ENCODE measurements around the gene MRPL33.
"Not testable (repeated sequence)": the region's sequence is repeated elsewhere in the genome, so short reads cannot be mapped to it uniquely, and the experiment has no call there.

Gene MRPL33

DNA sequence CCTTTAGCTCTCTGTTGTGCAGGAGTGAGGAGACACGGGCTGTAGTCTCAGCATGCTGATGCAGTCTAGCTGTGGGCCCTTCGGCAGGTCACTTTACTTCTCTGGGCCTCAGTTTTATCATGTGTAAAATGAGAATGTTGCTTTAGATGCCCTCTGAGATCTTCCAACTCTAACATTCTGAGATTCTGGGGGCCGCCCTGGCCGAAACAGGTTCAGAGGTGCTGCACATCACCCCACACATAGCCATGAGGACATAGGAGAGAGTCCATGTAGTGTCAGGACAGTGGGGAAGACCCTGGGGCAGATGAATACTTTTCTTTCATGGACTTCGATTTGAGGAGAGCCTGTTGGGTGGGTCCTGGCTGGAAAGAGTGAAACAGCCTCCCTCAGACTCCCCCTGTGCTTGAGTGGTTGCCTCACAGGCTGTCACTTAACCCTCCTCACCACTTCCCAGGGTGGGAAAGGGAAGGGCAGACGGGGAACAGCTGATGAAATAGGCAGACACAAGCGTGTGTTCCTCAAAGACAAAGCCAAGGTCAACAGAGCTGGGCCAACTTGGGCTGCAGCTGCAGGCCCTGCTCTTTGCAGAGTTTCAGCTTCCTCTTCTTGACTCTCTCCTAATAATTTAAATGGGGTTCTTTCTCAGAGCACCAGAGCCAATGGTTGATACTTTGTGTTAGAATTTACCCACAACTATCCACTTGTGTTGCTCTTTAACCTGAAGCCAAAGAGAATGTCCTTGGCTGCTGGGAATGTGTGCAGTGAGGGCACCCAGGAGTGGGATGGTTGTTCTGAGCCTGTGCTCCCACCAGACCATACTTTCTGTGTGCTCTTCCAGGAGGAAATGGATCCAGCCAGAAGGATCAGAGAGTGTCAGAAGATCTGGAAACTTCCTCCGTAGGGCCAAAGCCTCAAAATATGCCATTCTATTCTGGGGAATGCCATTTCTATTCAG, 14.7 kb upstream of the MRPL33 start:
- POLR2A ChIA-PET = no interaction called here
- no peak for DNase-seq (ENCODE audit: low read depth, low spot score)
- no peak overlapping the region for H3K4me3 ChIP-seq (ENCODE audit: low read depth, low read length)
- TF ChIP-seq, protein P1, sequence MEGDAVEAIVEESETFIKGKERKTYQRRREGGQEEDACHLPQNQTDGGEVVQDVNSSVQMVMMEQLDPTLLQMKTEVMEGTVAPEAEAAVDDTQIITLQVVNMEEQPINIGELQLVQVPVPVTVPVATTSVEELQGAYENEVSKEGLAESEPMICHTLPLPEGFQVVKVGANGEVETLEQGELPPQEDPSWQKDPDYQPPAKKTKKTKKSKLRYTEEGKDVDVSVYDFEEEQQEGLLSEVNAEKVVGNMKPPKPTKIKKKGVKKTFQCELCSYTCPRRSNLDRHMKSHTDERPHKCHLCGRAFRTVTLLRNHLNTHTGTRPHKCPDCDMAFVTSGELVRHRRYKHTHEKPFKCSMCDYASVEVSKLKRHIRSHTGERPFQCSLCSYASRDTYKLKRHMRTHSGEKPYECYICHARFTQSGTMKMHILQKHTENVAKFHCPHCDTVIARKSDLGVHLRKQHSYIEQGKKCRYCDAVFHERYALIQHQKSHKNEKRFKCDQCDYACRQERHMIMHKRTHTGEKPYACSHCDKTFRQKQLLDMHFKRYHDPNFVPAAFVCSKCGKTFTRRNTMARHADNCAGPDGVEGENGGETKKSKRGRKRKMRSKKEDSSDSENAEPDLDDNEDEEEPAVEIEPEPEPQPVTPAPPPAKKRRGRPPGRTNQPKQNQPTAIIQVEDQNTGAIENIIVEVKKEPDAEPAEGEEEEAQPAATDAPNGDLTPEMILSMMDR (IDR thresholded peaks at IDR 0.05; ENCODE audit: insufficient read depth, low read length, missing control alignments) = no peak
- CTCF ChIA-PET = no interaction called here

DNA sequence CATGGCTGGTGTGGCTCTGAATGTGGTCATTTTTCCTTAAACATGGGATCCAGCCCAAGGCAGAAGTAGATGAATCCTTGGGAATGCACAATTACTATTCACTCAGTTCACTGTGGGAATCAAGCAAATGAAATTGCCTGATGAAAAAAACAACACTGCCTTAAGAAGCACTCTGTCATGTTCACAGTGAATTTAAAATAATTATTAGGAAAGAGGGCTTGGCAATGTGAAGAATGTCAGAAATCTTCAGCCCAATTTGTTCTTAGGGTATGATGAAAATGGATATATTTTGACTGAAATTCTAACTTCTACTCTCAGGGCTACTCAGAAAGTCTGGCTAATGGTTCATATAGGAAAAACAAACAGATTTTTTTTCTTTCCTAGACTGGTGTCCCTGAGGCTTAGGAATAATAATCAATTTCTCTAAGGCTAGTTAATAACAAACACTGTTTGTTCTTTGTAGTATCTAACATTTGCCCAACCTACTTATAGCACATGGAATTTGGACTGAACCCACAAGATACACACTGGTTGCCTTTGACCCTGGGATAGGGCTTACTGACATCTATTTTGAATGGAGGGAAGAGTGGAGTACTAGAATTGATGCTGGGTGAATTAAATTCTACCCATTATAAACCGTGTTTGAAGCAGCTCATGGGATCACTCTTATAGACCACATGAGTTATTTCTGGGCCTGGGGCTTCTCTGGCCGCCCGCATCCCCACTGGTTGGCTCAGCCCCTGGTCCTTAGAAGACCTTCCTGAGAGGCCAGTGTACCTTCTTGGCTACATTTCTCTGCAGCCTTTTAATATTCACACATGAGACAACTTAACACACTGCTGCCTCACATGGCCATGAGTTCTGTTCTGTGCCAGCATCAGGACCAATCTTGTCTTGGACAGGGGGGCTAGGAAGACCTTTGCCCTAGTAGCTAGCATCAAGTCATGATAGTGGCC, 8.3 kb upstream of the MRPL33 start:
- TF ChIP-seq, protein P1 (IDR thresholded peaks at IDR 0.05; ENCODE audit: insufficient read depth, low read length, missing control alignments) = no peak
- CTCF ChIA-PET = interaction anchor here (1.2 kb wide), 2 partner anchors 9 to 689 kb away, joined by 3 to 4 read pairs; no protein-coding TSS in a partner anchor
- POLR2A ChIA-PET = no interaction called here
- no peak overlapping the region for H3K4me3 ChIP-seq (ENCODE audit: low read depth, low read length)
- peak; percentile 67 for DNase-seq (ENCODE audit: low read depth, low spot score)

DNA sequence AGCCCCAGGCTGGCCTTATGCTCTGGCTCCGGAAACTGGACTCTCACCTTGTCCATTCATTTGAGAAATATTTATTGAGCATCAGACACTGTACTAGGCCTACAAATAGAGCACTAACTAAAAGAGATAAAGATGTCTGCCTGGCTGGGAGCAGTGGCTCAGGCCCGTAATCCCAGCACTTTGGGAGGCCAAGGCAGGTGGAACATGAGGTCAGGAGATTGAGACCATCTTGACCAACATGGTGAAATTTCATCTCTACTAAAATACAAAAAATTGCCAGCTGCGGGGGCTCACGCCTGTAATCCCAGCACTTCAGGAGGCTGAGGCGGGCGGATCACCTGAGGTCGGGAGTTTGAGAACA, 7.6 kb upstream of the MRPL33 start:
- TF ChIP-seq, protein P1 (IDR thresholded peaks at IDR 0.05; ENCODE audit: insufficient read depth, low read length, missing control alignments) = no peak
- ChIA-PET POLR2A (no interaction called here), CTCF (interaction anchor here (0.8 to 1.3 kb wide), 2 partner anchors 19 to 689 kb away, joined by 3 read pairs; no protein-coding TSS in a partner anchor)
- no peak overlapping the region for H3K4me3 ChIP-seq (ENCODE audit: low read depth, low read length)
- no peak for DNase-seq (ENCODE audit: low read depth, low spot score)

DNA sequence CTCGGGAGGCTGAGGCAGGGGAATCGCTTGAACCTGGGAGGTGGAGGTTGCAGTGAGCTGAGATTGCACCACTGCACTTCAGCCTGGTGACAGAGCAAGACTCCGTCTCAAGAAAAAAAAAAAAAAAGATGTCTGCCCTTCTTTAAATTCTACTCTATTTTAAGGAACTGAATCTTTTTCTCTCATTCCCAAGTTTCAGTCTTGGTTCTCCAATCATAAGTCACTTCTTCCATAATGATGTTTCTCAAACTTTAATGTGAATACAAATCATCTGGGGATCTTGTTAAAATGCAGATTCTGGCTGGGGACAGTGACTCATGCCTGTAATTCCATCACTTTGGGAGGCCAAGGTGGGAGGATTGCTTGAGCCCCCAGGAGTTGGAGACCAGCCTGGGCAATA, 7.0 kb upstream of the MRPL33 start:
- CTCF ChIA-PET = interaction anchor here (0.8 to 1.3 kb wide), 2 partner anchors 19 to 688 kb away, joined by 3 read pairs; no protein-coding TSS in a partner anchor
- DNase-seq (ENCODE audit: low read depth, low spot score); POLR2A ChIA-PET; H3K4me3 ChIP-seq (ENCODE audit: low read depth, low read length): not testable (repeated sequence)

DNA sequence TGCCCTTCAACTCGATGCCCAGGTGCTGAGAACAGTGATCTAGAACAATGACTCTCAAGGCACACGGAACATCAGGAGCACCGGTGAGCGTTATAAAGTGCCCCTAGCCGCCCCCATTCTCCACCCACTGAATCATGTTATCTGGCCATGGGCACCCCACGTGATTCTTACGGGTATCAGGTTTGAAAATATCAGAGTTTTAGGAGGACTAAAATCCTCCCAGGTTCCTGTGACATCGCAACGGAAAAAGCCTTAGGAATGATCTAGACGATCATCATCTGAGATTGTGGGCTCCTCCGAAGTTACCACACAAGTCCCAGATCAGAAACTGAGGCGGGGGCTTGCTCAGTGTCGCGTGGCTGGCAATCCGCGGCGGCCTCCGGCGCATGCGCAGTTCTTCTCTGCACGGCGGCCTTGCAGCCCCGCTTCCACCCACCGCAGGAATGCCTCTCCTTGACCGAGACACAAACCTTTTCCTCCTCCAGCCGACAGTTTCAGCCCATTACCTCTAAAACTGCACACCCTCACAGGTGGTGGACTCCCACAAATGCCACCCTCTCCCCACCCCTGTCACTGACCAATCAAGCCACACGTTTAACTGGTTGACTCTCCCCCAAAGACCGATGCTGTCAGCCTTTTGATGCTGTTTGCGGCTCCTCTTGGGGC, 5.8 kb upstream of the MRPL33 start:
- no peak for DNase-seq (ENCODE audit: low read depth, low spot score)
- ChIA-PET POLR2A (no interaction called here), CTCF (interaction anchor here (2.0 kb wide), 1 partner anchor 42 kb away, joined by 6 read pairs; no protein-coding TSS in a partner anchor)
- no peak overlapping the region for H3K4me3 ChIP-seq (ENCODE audit: low read depth, low read length)
- TF ChIP-seq, protein P1 (IDR thresholded peaks at IDR 0.05; ENCODE audit: insufficient read depth, low read length, missing control alignments) = no peak

DNA sequence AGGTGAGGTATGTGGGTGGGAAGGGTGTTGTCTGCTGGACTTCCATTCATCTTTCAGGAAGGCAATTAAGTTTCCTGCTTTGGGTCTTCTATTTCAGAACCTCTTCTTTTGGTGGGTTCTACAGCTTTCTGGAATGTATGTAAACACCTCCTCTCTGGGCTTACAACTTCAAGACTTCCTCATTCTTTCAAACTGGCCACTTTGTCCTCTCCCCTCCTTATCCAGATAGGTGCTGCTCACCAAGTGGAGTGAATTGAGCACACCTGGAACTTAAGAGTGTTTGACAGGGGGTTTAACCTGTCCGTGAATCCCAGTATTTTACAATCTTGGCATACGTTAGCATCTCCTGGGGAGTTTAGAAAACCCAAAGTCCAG, 5.2 kb upstream of the MRPL33 start:
- POLR2A ChIA-PET = no interaction called here
- no peak overlapping the region for H3K4me3 ChIP-seq (ENCODE audit: low read depth, low read length)
- CTCF ChIA-PET = interaction anchor here (2.0 kb wide), 1 partner anchor 43 kb away, joined by 6 read pairs; no protein-coding TSS in a partner anchor
- TF ChIP-seq, protein P1 (IDR thresholded peaks at IDR 0.05; ENCODE audit: insufficient read depth, low read length, missing control alignments) = no peak
- no peak for DNase-seq (ENCODE audit: low read depth, low spot score)

Data from AG04449 (cell line).